ENCODE data around the gene CLDND2. TPM values are rescaled to one million over a fixed set of nuclear protein-coding genes. Genes with fewer than 3 reads are reported as not detected.

Gene CLDND2
- total RNA-seq, 1 donor from 2014 or later: 0.84 TPM

- no peak for DNase-seq (ENCODE audit: low read depth, low spot score)
- H3K9me3 Mint-ChIP-seq: peaks cover 4% of the 10 kb centered on the region
- peaks cover 26% of the 10 kb centered on the region for H3K27me3 Mint-ChIP-seq (ENCODE audit: low read depth)
- peaks cover 3% of the 10 kb centered on the region for H3K36me3 Mint-ChIP-seq (ENCODE audit: low read depth)
- no peak overlapping the region for H3K4me3 Mint-ChIP-seq
- TF ChIP-seq CTCF (conservative IDR thresholded peaks at IDR 0.05): no peak
- peaks cover 11% of the 10 kb centered on the region for H3K4me1 Mint-ChIP-seq
- H3K27ac Mint-ChIP-seq (ENCODE audit: unreplicated experiment): no peak overlapping the region
These were observed 50.8 kb downstream of the CLDND2 start for GRCh38 chr19:51317968-51318367.

- Mint-ChIP-seq H3K27ac (ENCODE audit: unreplicated experiment) (no peak overlapping the region), H3K36me3 (ENCODE audit: low read depth) (peaks cover 3% of the 10 kb centered on the region), H3K4me3 (no peak overlapping the region), H3K4me1 (peaks cover 13% of the 10 kb centered on the region), H3K27me3 (ENCODE audit: low read depth) (peaks cover 26% of the 10 kb centered on the region), H3K9me3 (peaks cover 4% of the 10 kb centered on the region)
- no peak for TF ChIP-seq CTCF (conservative IDR thresholded peaks at IDR 0.05)
- DNase-seq (ENCODE audit: low read depth, low spot score): no peak
These were observed 51.4 kb downstream of the CLDND2 start for GRCh38 chr19:51317376-51317775.

Other genes with a start within 250 kb of the CLDND2 start
- not detected in 2 replicates for gene SIGLEC9, start 244.1 kb downstream of the CLDND2 start, total RNA-seq
- gene SIGLEC7, start 226.7 kb downstream of the CLDND2 start, total RNA-seq: not detected in 2 replicates
- not detected in 2 replicates for gene CD33, start 143.9 kb downstream of the CLDND2 start, total RNA-seq
- not detected in 2 replicates for gene SIGLECL1, start 117.9 kb downstream of the CLDND2 start, total RNA-seq
- 17.4 and 18.1 TPM in 2 replicates for gene IGLON5, start 57.4 kb downstream of the CLDND2 start, total RNA-seq
- 3.1 and 3.5 TPM in 2 replicates for gene VSIG10L, start 26.9 kb downstream of the CLDND2 start, total RNA-seq
- 41.1 and 42.4 TPM in 2 replicates for gene ETFB, start 2.6 kb downstream of the CLDND2 start, total RNA-seq
- gene NKG7, start 3.7 kb upstream of the CLDND2 start, total RNA-seq: not detected in 2 replicates
- gene LIM2, start 19.0 kb upstream of the CLDND2 start, total RNA-seq: not detected in 2 replicates
- gene C19orf84, start 21.6 kb upstream of the CLDND2 start, total RNA-seq: 0.23 and 0.50 TPM in 2 replicates
- gene SIGLEC10, start 48.6 kb upstream of the CLDND2 start, total RNA-seq: not detected in 2 replicates
- not detected in 2 replicates for gene SIGLEC8, start 89.5 kb upstream of the CLDND2 start, total RNA-seq
- gene CEACAM18, start 109.5 kb upstream of the CLDND2 start, total RNA-seq: not detected in 2 replicates
- gene SIGLEC12, start 132.8 kb upstream of the CLDND2 start, total RNA-seq: not detected in 2 replicates
- not detected in 2 replicates for gene SIGLEC6, start 162.7 kb upstream of the CLDND2 start, total RNA-seq
- 12.9 and 15.8 TPM in 2 replicates for gene ZNF175, start 202.3 kb upstream of the CLDND2 start, total RNA-seq

All from neural crest cell (in vitro differentiated cells).